ENCODE data around the gene PGR.

GRCh38 chr11:101048479-101048878 is 81.1 kb downstream of the PGR start:
- TF ChIP-seq CTCF (IDR thresholded peaks at IDR 0.05) (no peak), REST (IDR thresholded peaks at IDR 0.05; ENCODE audit: insufficient read depth in 1 of 2, low read depth in 2 of 2, low read length in 1 of 2) (no peak), POLR2AphosphoS5 (IDR thresholded peaks at IDR 0.05; ENCODE audit: low read depth, low read length) (no peak)

Data from Panc1 (cell line).